ENCODE results near the gene SLC27A6. TPM values are rescaled to one million over a fixed set of nuclear protein-coding genes. Genes with fewer than 3 reads are reported as not detected.

The SLC27A6 gene
- polyA plus RNA-seq, 1 donor (not counting 4 experiments of a cell fraction or from before 2014, with no cell fraction given) = 0.80 TPM

- TF ChIP-seq, protein P1, sequence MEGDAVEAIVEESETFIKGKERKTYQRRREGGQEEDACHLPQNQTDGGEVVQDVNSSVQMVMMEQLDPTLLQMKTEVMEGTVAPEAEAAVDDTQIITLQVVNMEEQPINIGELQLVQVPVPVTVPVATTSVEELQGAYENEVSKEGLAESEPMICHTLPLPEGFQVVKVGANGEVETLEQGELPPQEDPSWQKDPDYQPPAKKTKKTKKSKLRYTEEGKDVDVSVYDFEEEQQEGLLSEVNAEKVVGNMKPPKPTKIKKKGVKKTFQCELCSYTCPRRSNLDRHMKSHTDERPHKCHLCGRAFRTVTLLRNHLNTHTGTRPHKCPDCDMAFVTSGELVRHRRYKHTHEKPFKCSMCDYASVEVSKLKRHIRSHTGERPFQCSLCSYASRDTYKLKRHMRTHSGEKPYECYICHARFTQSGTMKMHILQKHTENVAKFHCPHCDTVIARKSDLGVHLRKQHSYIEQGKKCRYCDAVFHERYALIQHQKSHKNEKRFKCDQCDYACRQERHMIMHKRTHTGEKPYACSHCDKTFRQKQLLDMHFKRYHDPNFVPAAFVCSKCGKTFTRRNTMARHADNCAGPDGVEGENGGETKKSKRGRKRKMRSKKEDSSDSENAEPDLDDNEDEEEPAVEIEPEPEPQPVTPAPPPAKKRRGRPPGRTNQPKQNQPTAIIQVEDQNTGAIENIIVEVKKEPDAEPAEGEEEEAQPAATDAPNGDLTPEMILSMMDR (optimal IDR thresholded peaks at IDR 0.05 in 1 of 3, IDR thresholded peaks at IDR 0.05 in 1 of 3, conservative IDR thresholded peaks at IDR 0.05 in 1 of 3; ENCODE audit: extremely low read depth in 1 of 3, insufficient read depth in 2 of 3, low read length in 3 of 3) = no peak
- no peak for TF ChIP-seq EZH2 (IDR thresholded peaks at IDR 0.05; ENCODE audit: low read length)
- FAIRE-seq = no peak
- no peaks in the 10 kb centered on the region for H3K9me1 ChIP-seq (ENCODE audit: control insufficient read depth, extremely low read depth, insufficient read depth, low read length)
These were observed 83.2 kb downstream of the SLC27A6 start for GRCh38 chr5:129048509-129048908.

GRCh38 chr5:129049126-129049799 lies 84.0 kb downstream of the SLC27A6 start:
- TF ChIP-seq EZH2 (IDR thresholded peaks at IDR 0.05; ENCODE audit: low read length) = no peak
- TF ChIP-seq, protein P1 (optimal IDR thresholded peaks at IDR 0.05 in 1 of 3, IDR thresholded peaks at IDR 0.05 in 1 of 3, conservative IDR thresholded peaks at IDR 0.05 in 1 of 3; ENCODE audit: extremely low read depth in 1 of 3, insufficient read depth in 2 of 3, low read length in 3 of 3) = no peak
- no peak overlapping the region for H3K9ac ChIP-seq (ENCODE audit: control insufficient read depth, extremely low read depth, insufficient read depth, low read length)
- no peak for DNase-seq (ENCODE audit: low read depth, low spot score)
- H3K9me3 ChIP-seq (ENCODE audit: control insufficient read depth, low read depth, low read length) = no peaks in the 10 kb centered on the region
- H3K79me2 ChIP-seq (ENCODE audit: control insufficient read depth, insufficient read depth, low read length) = no peaks in the 10 kb centered on the region
- H3K4me2 ChIP-seq (ENCODE audit: control insufficient read depth, extremely low read depth, insufficient read depth, low read depth, low read length) = no peak overlapping the region
- H3K4me3 ChIP-seq (ENCODE audit: control insufficient read depth in 2 of 3, extremely low read depth in 1 of 3, insufficient read depth in 2 of 3, low read depth in 1 of 3, low read length in 3 of 3) = no peak overlapping the region
- no peaks in the 10 kb centered on the region for H3K4me1 ChIP-seq (ENCODE audit: control insufficient read depth, extremely low read depth, insufficient read depth, low read length)
- no peaks in the 10 kb centered on the region for H3K36me3 ChIP-seq (ENCODE audit: control insufficient read depth in 2 of 2, extremely low read depth in 1 of 2, insufficient read depth in 2 of 2, low read length in 2 of 2)
- H2AFZ ChIP-seq (ENCODE audit: control insufficient read depth, low read length) = no peak overlapping the region
- no peaks in the 10 kb centered on the region for H3K9me1 ChIP-seq (ENCODE audit: control insufficient read depth, extremely low read depth, insufficient read depth, low read length)
- H3K27me3 ChIP-seq (ENCODE audit: control insufficient read depth, extremely low read depth, insufficient read depth, low read length) = no peaks in the 10 kb centered on the region
- H4K20me1 ChIP-seq (ENCODE audit: control insufficient read depth, extremely low read depth, insufficient read depth, low read length) = no peaks in the 10 kb centered on the region
- H3K27ac ChIP-seq (ENCODE audit: control insufficient read depth, insufficient read depth, low read length) = no peak overlapping the region
- no peak for FAIRE-seq
- dilution Hi-C loops (cut with MboI; ENCODE audit: extremely low pct_ligation_motif_present, low sequenced_read_pairs) = no loop called here

More at GRCh38 chr5:129048509-129048908, 83.2 kb downstream of the SLC27A6 start:
- dilution Hi-C loops (cut with MboI; ENCODE audit: extremely low pct_ligation_motif_present, low sequenced_read_pairs) = no loop called here
- H3K4me3 ChIP-seq (ENCODE audit: control insufficient read depth in 2 of 3, extremely low read depth in 1 of 3, insufficient read depth in 2 of 3, low read depth in 1 of 3, low read length in 3 of 3) = no peak overlapping the region
- no peak overlapping the region for H2AFZ ChIP-seq (ENCODE audit: control insufficient read depth, low read length)
- no peaks in the 10 kb centered on the region for H3K36me3 ChIP-seq (ENCODE audit: control insufficient read depth in 2 of 2, extremely low read depth in 1 of 2, insufficient read depth in 2 of 2, low read length in 2 of 2)
- H3K4me2 ChIP-seq (ENCODE audit: control insufficient read depth, extremely low read depth, insufficient read depth, low read depth, low read length) = no peak overlapping the region
- no peaks in the 10 kb centered on the region for H3K4me1 ChIP-seq (ENCODE audit: control insufficient read depth, extremely low read depth, insufficient read depth, low read length)
- DNase-seq (ENCODE audit: low read depth, low spot score) = no peak
- no peak overlapping the region for H3K27ac ChIP-seq (ENCODE audit: control insufficient read depth, insufficient read depth, low read length)
- H4K20me1 ChIP-seq (ENCODE audit: control insufficient read depth, extremely low read depth, insufficient read depth, low read length) = no peaks in the 10 kb centered on the region
- no peak overlapping the region for H3K9ac ChIP-seq (ENCODE audit: control insufficient read depth, extremely low read depth, insufficient read depth, low read length)
- H3K27me3 ChIP-seq (ENCODE audit: control insufficient read depth, extremely low read depth, insufficient read depth, low read length) = no peaks in the 10 kb centered on the region
- H3K79me2 ChIP-seq (ENCODE audit: control insufficient read depth, insufficient read depth, low read length) = no peaks in the 10 kb centered on the region
- H3K9me3 ChIP-seq (ENCODE audit: control insufficient read depth, low read depth, low read length) = no peaks in the 10 kb centered on the region
